Prostate gland (tissue), 2 donors: ENCODE data around the gene EML3.

Experiments
- POLR2A ChIP-seq: fragments of 450-650 bp; IDR thresholded peaks from one replicate; pipeline ENCODE4 v1.6.1; 2016; ENCODE audit warnings: antibody characterized with exemption, mild to moderate bottlenecking
- TF ChIP-seq, protein P1 (sequence below), 4 experiments: fragments of 200-600 bp in 2 of 4; fragments of 450-650 bp in 2 of 4; sonication (generic) in 2 of 4; IDR thresholded peaks; 1 replicate in 3 of 4; 2 replicates in 1 of 4; pipeline ENCODE4 v1.5.1; 2016 to 2019; ENCODE audit warnings: antibody characterized with exemption in 4 of 4, mild to moderate bottlenecking in 2 of 4, moderate library complexity in 2 of 4

DNA sequence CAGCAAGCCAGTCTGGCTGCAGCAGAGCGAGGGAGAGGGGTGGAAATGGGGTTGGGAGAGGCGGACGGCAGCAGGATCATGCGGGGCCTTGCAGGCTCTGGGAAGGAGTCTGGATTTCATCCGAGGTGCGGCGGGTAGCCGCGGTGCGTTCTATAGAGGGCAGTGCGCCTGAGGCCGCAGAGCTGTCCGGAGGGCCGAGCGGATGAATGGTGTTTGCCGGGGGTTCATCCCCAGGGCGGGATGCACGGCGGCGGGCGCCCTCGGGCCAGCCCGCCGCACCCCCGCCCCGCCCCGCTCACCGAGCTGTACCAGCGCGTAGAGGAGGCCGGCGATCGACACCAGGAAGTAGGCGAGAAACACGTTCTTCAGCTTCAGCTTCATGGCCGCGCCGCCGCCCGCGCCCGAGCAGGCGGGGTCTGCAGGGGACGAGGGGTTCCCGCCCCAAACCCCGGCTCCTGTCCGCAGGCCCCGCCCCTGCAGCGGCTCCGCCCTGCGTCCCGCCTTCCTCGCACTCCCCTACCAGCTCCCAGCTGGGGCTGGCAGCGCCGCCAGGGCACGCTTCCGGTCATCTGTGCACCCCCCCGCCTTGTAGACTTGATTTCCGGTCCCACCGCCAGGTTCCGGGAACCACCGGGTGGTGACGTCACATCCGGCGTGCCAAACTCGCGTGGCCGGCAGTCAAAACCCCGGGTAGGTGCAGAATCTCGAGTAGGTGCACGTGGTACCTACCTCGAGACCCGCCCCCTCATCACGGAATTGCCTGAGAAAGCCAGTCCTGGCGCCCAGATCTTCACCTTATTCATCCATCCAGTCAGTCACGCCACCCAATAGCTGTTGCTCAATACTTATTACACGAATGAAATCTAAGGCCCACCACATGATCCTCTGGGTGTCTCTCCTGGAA, 9.2 kb upstream of the EML3 start, which contains the start of gene B3GAT3:
- TF ChIP-seq, protein P1, sequence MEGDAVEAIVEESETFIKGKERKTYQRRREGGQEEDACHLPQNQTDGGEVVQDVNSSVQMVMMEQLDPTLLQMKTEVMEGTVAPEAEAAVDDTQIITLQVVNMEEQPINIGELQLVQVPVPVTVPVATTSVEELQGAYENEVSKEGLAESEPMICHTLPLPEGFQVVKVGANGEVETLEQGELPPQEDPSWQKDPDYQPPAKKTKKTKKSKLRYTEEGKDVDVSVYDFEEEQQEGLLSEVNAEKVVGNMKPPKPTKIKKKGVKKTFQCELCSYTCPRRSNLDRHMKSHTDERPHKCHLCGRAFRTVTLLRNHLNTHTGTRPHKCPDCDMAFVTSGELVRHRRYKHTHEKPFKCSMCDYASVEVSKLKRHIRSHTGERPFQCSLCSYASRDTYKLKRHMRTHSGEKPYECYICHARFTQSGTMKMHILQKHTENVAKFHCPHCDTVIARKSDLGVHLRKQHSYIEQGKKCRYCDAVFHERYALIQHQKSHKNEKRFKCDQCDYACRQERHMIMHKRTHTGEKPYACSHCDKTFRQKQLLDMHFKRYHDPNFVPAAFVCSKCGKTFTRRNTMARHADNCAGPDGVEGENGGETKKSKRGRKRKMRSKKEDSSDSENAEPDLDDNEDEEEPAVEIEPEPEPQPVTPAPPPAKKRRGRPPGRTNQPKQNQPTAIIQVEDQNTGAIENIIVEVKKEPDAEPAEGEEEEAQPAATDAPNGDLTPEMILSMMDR (IDR thresholded peaks at IDR 0.05), result peak in 2 of 4 experiments; percentile 56 to 68
- peak; percentile 93 for TF ChIP-seq POLR2A
